Esophagus (tissue), 2 donors: ENCODE measurements around the gene RPL15. TPM values are rescaled to one million over a fixed set of nuclear protein-coding genes. Genes with fewer than 3 reads are reported as not detected.
"Not testable (repeated sequence)": the region's sequence is repeated elsewhere in the genome, so short reads cannot be mapped to it uniquely, and the experiment has no call there.

Experiments used
- H3K27ac ChIP-seq, 2 donors: one replicate each; pipeline ENCODE4 v1.5.1; 2013; ENCODE audit warnings: low read depth in 2 of 2, mild to moderate bottlenecking in 2 of 2, inconsistent platforms in 1 of 2, low read length in 1 of 2, moderate library complexity in 1 of 2
- H3K27me3 ChIP-seq, 2 donors: one replicate each; pipeline ENCODE4 v1.6.1; 2013; ENCODE audit warnings: low read length in 2 of 2, control low read depth in 1 of 2, mild to moderate bottlenecking in 1 of 2; ENCODE audit not compliant: insufficient read depth in 2 of 2, control insufficient read depth in 1 of 2
- H3K36me3 ChIP-seq, 2 donors: one replicate each; pipeline ENCODE4 v1.6.1; 2013; ENCODE audit warnings: low read length in 1 of 2; ENCODE audit not compliant: control insufficient read depth in 2 of 2, insufficient read depth in 2 of 2
- H3K4me1 ChIP-seq, 2 donors: one replicate each; pipeline ENCODE4 v1.6.1; 2013; ENCODE audit warnings: low read length in 1 of 2; ENCODE audit not compliant: control insufficient read depth in 2 of 2, insufficient read depth in 2 of 2
- H3K4me3 ChIP-seq, 2 donors: one replicate each; pipeline ENCODE4 v1.5.1; 2013; ENCODE audit warnings: low read length in 2 of 2, mild to moderate bottlenecking in 2 of 2, low read depth in 1 of 2, moderate library complexity in 1 of 2
- H3K9me3 ChIP-seq, 2 donors: one replicate each; pipeline ENCODE4 v1.6.1; 2013; ENCODE audit warnings: mild to moderate bottlenecking in 2 of 2, low read depth in 1 of 2, low read length in 1 of 2, moderate library complexity in 1 of 2; ENCODE audit not compliant: control insufficient read depth in 2 of 2, insufficient read depth in 1 of 2
- WGBS, 2 donors: extraction: QIAGEN DNeasy Blood & Tissue Kit; methylation state at CpG; one replicate each; pipeline ENCODE4 v1.1.7; 2013; 5-methylcytosine and 5-hydroxymethylcytosine counted together
- polyA plus RNA-seq, 2 donors: library from polyadenylated mRNA; stranded (reverse); fragments of 200-250 nt; gene quantifications; one replicate each; pipeline ENCODE4 v1.2.3, GENCODE V29; 2013
- donor health status: healthy with polysubstance abuse.
- donor health status: Bipolar disorder and iron deficiency.

Gene RPL15
- polyA plus RNA-seq, 2 donors, result 2,505 to 3,173 TPM

DNA sequence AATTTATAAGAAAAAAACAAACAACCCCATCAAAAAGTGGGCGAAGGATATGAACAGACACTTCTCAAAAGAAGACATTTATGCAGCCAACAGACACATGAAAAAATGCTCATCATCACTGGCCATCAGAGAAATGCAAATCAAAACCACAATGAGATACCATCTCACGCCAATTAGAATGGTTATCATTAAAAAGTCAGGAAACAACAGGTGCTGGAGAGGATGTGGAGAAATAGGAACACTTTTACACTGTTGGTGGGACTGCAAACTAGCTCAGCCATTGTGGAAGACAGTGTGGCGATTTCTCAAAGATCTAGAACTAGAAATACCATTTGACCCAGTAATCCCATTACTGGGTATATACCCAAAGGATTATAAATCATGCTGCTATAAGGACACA lies 4.6 kb upstream of the RPL15 start:
- H3K36me3 ChIP-seq, H3K4me3 ChIP-seq, H3K27me3 ChIP-seq, H3K4me1 ChIP-seq, H3K9me3 ChIP-seq, H3K27ac ChIP-seq: not testable (repeated sequence)
- WGBS, 2 donors, result 80 to 88% methylated on average over 3 of the region's 3 CpGs

DNA sequence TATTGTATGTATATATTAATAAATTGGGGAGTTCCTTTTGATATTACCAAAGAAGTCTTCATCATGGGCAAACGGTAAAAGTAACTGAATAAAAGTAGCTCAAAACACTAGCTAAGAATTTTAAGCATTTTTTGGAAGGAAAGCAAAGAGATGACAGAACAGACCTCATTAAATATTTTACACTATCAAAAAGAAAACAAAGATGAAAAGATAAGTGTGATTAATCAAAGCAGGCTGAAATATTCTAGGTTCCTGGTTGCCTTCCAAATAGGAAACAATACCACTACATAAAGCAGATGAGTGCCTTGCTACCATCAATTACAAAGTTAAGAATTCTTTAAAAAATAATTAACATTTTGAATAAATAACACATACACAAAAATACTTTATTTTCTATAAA lies 3.8 kb upstream of the RPL15 start:
- WGBS, 2 donors, result 78 to 81% methylated on average over 1 of the region's 1 CpG
- no peaks in the 10 kb centered on the region for H3K27me3 ChIP-seq
- H3K4me3 ChIP-seq, result no peak overlapping the region
- peaks cover 0 to 4% of the 10 kb centered on the region in 2 donors for H3K36me3 ChIP-seq
- H3K27ac ChIP-seq, result no peak overlapping the region
- H3K4me1 ChIP-seq, result no peaks in the 10 kb centered on the region
- H3K9me3 ChIP-seq, result no peaks in the 10 kb centered on the region

DNA sequence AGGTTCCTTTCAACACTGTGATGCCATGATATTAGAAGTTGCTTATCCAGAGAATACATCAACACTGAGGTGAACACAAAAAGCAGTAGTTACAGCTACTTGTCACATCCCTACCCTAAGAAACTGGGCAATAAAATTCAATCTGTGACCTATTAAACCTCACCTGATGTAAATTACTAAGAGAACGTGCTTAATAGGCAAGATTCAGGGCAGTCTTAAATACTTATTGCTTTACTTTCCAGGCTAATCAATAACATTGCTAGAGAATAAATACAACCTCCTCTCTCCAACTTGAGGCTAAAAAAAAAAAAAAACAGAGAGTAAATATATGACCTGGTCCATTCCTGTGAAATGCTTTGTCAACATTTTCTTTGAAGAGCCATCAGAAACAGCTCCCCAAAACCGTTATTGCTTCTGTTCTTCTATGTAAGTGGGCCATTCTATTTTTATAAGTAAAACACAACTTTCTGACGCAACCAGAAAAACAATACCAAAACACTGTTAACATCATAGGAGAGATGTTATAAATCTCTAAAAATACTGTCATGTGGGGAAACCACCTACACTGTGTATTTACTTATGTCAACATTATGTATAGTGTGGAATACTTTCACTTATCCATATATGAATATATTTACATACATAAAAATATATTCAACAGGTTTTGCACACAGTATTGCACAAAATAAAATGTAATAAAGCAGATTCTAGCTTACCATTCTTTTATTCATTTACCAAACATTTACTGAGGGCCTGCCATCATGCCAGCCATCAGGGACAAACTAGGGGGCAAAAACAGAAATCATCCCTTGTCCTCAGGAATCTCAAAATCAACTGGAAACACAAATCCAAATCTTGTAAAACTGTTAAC lies 2.8 kb upstream of the RPL15 start:
- Histone ChIP-seq H3K27me3 (no peaks in the 10 kb centered on the region), H3K4me1 (no peaks in the 10 kb centered on the region), H3K27ac (no peak overlapping the region), H3K36me3 (peaks cover 0 to 4% of the 10 kb centered on the region in 2 donors), H3K4me3 (no peak overlapping the region), H3K9me3 (no peaks in the 10 kb centered on the region)
- WGBS, 2 donors, result 63 to 76% methylated on average over 3 of the region's 3 CpGs

DNA sequence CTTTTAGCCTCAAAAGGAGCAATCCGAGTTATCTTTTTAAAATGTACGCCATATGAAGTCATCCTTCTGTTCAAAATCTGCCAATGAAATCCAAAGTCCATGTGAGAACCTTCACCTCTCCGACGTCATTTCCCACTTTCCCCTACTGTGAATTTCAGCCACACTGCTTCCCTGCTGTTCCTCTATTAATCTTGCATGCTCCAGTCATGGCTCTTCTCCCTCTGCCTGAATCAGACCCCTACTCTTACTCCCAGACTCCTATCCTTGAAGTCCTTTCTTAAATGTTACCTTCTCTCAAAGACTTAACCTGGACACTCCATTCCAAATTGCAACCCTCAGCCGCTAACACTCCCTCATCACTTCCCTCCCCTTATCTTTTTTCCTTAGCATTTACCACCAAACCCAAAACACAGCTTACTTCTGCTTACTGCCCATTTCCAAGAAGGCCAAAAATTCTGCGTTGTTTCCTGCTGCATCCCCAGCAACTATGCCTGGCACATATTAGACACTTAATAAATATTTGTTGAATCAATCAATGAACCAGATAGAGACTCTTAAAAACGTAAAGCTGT lies 1.3 kb upstream of the RPL15 start:
- Histone ChIP-seq H3K36me3 (peaks cover 2 to 4% of the 10 kb centered on the region in 2 donors), H3K4me3 (peak overlapping the region in 1 of 2 donors; percentile 97), H3K27ac (no peak overlapping the region), H3K4me1 (no peaks in the 10 kb centered on the region), H3K9me3 (no peaks in the 10 kb centered on the region), H3K27me3 (no peaks in the 10 kb centered on the region)
- 53 to 66% methylated on average over 7 of the region's 7 CpGs for WGBS, 2 donors

DNA sequence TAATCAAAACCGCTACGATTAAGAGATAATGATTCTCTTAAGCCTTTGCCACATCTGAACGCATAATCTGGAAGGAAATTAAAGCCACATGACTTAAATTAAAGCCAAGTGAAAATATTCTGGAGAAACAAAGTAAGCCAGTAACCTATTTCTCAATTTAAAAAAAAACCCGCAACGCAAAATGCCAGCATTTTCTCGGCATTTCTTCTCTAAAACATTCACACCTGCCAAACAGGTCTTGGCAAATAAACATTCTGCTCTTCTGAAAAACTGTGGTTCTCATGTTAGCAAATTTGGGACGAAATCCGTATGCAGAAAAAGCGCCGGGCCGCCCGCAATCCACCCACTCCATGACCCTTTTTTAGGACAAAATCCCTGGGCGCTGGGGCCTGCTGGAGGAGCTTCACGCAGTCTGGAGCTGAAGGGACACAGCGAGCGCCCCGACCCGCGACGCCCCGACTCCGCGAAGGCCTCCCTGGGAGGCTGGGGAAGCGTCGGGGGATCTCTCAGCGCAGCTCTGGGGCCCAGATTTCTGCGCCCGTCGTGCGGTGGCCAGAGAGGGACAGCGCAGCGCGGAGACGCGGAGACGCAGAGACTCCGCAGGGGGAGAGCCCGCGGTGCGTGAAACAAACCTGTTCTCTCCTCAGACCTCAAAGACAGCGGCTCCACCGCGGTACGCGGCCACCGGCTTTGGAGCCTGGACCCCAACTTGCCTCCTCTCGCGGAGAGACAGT lies 613 bp upstream of the RPL15 start:
- Histone ChIP-seq H3K36me3 (peaks cover 2 to 4% of the 10 kb centered on the region in 2 donors), H3K9me3 (no peaks in the 10 kb centered on the region), H3K4me3 (peak overlapping the region; percentile 84 to 97), H3K27me3 (no peaks in the 10 kb centered on the region), H3K27ac (peak overlapping the region; percentile 79 to 95), H3K4me1 (no peaks in the 10 kb centered on the region)
- 2 to 3% methylated on average over 47 to 48 of the region's 48 CpGs for WGBS, 2 donors

DNA sequence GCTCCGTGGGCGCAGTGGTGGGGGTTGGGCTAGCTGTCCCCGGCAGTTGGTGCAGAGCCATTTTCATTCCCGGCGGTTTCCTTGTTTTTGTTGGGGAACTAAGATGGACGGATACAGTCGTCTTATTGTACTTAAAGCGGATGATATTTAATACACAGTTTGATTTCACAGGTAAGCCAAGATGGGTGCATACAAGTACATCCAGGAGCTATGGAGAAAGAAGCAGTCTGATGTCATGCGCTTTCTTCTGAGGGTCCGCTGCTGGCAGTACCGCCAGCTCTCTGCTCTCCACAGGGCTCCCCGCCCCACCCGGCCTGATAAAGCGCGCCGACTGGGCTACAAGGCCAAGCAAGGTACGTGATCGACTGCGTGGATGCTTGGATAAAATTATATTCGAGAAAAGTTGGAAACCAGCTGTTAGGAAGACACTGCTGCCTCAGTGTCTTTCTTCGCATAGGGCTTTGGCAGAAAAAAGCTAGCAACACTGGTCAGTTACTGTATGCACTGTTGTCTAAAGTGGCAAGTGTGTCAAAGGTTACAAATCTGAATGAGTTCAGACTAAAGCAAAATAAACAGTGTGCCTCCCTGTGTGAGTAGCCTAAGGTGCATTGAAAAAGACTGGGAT lies 859 bp downstream of the RPL15 start:
- 0 to 1% methylated on average over 18 to 20 of the region's 21 CpGs for WGBS, 2 donors
- not testable (repeated sequence) for H3K9me3 ChIP-seq, H3K27me3 ChIP-seq, H3K36me3 ChIP-seq, H3K4me1 ChIP-seq
- Histone ChIP-seq H3K27ac (peak overlapping the region; percentile 95 to 96), H3K4me3 (peak overlapping the region; percentile 84 to 97)

DNA sequence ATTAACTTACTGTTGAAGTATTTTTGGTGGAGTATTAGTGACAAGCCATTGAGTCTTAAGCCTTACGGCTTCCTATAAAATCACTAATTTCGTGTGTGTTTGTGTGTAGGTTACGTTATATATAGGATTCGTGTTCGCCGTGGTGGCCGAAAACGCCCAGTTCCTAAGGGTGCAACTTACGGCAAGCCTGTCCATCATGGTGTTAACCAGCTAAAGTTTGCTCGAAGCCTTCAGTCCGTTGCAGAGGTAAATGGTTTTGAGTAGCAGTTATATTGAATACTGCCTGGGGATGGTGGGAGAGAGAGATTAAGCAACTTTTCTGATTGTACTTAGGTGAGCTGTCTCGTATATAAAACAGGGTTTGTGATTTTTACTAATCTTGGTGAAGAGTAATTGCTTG lies 1.4 kb downstream of the RPL15 start:
- H3K4me3 ChIP-seq, result peak overlapping the region; percentile 27 to 97
- H3K36me3 ChIP-seq, H3K27me3 ChIP-seq, H3K9me3 ChIP-seq, H3K27ac ChIP-seq, H3K4me1 ChIP-seq: not testable (repeated sequence)
- 11 to 15% methylated on average over 12 of the region's 12 CpGs for WGBS, 2 donors

DNA sequence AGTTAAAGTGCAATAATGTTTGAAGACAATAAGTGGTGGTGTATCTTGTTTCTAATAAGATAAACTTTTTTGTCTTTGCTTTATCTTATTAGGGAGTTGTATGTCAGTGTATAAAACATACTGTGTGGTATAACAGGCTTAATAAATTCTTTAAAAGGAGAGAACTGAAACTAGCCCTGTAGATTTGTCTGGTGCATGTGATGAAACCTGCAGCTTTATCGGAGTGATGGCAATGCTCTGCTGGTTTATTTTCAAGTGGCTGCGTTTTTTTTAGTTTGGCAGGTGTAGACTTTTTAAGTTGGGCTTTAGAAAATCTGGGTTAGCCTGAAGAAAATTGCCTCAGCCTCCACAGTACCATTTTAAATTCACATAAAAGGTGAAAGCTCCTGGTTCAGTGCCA lies 2.7 kb downstream of the RPL15 start:
- H3K27ac ChIP-seq, result no peak overlapping the region
- 69 to 70% methylated on average over 2 of the region's 2 CpGs for WGBS, 2 donors
- H3K4me3 ChIP-seq, result no peak overlapping the region
- no peaks in the 10 kb centered on the region for H3K27me3 ChIP-seq
- no peaks in the 10 kb centered on the region for H3K4me1 ChIP-seq
- H3K36me3 ChIP-seq, result peaks cover 2 to 4% of the 10 kb centered on the region in 2 donors
- H3K9me3 ChIP-seq, result no peaks in the 10 kb centered on the region

DNA sequence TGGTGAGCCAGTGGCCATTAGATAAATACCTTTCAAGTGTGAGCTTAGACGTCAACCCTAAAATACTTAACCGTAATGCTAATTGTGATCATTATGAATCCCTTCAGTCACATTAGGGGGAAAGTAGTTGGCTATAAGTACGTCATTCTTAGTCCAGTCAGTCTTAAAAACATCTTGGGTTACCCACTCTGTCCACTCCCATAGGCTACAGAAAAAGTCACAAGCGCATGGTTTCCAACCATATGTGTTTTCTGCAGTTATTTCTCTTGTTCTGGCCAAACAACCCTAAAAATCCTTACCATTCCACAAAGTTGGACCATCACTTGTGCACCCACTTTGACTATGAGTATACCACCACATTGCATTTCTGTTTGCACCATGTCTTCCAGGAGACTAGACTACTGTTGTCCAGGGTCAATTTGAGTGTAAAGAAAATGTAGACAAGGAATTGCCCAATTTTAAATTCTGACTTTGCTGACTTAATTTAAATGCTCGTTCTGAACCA lies 3.3 kb downstream of the RPL15 start:
- no peaks in the 10 kb centered on the region for H3K4me1 ChIP-seq
- no peak overlapping the region for H3K27ac ChIP-seq
- no peaks in the 10 kb centered on the region for H3K27me3 ChIP-seq
- WGBS, 2 donors, result 79 to 86% methylated on average over 5 of the region's 5 CpGs
- peaks cover 2 to 4% of the 10 kb centered on the region in 2 donors for H3K36me3 ChIP-seq
- no peak overlapping the region for H3K4me3 ChIP-seq
- no peaks in the 10 kb centered on the region for H3K9me3 ChIP-seq
